NCI-H748 treated with DMSO at 0.1 percent for 48 hours (cell line): Measurements from ENCODE around the gene KRT33A.
"Not testable (repeated sequence)": the region's sequence is repeated elsewhere in the genome, so short reads cannot be mapped to it uniquely, and the experiment has no call there.

Experiments
- DNase-seq: peaks from one replicate; lab custom pipeline; 2025; lab: John Stamatoyannopoulos, UW

KRT33A gene

DNA sequence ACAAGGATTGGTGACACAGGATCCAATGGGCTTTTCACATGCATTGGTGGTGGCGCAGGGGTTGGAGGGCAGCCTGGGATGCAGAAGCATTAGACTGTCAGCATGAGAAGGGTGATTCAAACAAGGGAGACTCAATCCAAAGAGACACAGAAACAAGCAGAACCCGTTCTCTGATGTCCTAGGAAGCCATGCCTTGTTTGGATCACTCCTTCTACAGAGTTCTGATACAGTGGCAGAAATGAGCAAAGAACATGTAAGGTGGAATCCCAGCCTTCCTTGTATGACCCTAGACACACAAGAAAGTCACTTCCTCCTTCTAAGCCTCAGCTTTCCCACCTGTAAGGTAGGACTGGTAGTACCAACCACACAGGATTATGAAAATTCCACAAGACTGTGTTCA lies 13.3 kb upstream of the KRT33A start:
- no peak for DNase-seq

DNA sequence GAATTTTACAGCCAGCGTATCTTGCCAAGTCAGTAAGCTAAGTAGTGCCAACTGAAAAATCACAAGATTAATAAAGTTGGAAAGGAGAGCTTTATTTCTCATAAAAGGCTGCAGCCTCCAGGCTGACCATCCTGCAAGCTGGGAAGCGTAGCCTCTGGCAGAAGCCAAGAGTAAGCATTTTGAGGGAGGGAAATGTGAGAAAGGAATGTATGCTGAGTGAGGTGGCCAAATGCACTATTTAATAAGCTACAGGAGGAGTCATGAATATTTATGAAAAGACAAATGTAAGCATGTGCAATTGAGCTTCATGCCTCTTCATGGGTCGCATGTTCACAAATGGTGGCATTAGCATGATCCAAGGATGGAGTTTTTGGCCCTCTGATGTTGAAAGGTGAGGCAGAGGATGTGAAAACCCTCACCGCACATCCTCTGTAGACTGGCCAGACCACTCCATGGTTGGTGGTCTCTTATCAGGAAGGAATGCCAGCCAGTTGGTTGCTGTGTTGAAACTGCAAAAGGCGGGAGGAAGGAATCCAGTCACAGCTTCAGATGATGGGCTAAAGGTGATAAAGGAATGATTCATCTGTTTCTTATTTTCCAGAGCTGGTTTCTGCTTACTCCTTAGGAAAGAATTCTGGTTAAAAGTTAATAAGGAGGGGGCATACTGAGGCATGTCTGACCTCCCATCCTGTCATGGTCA lies 9.8 kb upstream of the KRT33A start:
- DNase-seq = no peak

DNA sequence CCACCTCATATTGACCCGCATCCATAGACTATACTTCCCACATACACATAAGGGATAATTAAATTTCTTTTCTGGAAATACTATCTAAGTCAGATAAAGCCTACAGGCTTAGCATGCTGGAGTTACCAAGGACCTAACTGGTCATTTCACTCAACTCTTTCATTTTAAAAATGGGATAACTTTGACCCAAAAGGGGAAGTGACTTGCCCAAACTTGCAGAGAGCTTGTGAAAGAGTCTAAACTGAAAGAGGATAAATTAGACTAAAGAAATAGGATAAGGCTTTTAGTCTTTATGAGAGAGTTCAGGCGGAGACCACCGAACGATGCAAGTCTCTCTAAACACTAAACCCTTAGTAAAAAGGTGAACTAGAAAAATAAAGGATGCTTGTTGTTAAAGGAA lies 3.9 kb upstream of the KRT33A start:
- DNase-seq = no peak

DNA sequence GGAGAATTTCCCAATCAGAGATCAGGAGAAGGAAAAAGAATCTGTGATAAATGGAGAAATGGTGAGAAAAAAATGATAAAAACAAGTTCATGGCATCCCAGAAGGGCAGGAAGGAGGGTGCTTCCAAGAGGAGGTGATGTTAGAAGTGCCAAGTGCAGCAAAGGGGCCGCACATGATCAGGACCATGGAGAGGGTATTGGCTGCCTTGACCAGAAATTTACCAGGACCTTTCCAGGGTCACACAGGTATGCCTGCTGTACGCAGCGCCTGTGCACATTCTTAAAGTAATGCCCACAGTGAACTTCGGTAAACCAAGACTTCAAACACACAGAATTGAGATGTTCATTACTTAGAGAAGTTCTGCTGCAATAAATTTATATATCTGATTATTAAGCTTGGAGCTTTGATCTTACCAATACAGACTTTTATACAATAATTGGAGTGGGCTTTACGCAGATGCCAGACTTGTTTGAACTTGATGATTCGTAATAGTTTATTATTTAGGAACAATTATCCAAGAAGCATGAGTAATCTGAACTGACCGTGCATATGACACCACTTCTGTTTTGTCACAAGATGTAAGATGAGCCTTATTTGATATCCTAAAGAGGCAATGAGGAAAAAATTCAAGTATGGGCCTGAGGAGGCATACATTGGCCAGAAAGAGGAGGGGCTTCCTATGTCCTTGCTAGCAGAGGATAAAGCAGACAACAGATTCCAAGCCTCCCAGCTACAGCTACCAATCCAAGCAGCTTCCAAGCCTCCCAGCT lies 2.2 kb upstream of the KRT33A start:
- no peak for DNase-seq

DNA sequence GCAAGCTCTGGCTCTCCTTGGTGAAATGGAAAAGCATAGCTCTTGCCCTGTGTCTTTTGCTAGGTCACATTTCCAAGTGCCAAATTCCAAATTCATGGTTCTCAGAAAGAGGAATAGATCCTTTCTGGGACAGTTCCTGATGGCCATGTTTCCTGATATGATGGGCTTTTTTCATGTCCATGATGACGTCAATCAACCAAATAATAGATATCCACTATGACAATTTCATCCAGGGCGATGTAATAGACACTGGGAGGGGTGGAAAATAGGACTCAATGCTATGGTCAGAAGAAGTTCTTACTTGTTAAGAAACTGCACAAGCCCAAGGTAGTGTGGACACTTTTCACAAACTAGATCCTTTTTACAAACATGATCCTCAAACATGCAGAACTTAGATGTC lies 549 bp upstream of the KRT33A start:
- DNase-seq = no peak

DNA sequence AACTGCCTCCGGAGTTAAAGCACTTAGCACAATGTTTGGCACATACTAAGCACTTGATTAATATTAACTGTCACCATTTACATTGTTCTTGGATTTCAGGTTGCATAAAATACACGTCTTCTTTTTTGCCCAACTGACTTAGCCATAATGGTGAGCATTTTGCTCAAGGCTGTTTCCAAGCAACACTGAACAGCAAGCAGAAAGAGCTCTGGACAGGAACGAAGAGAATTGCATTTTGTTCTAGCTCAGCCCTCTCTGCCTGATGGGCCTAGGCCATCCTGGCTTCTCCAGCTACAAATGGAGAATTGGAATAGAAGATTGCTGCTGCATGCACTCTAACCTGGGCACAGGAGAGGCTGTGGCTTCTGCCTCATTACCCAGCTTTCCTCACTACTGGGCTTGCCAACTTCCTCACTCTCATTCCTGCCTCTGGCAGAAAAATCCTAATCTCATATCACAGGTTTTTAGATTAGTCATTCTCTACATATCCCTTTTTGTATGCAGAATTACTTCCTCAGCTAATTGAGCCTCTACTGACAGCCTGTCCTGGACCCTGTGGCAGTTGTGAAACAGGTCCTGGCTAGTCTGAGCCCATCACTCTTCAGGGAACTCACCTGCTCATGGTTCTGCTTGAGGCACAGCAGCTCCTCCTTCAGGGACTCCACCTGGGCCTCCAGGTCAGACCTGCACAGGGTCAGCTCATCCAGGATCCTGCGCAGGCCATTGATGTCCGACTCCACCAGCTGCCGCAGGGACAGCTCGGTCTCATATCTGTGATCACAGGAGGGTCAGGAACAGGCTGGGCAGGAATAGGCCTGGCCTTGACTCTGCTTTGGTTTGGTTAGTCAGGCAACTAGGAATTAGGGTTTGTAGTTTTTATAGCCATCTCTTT lies 2.5 kb downstream of the KRT33A start:
- DNase-seq = no peak

DNA sequence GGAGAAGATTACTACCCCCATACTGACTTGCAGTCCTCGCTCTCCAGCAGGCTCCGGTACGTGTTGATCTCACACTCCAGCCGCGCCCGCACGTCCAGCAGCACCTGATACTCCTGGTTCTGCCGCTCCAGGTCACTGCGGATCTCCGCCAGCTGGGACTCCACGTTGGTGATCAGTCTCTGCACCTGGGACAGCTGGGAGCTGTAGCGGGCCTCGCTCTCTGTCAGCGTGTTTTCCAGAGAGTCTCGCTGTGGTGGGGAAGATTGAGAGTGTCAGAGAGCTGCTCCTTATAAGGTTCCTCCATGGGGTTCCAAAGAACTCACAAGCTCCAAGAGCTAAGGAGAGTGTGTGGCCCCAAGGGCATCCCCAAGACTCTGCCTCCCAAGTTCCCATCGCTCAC lies 4.2 kb downstream of the KRT33A start:
- not testable (repeated sequence) for DNase-seq

DNA sequence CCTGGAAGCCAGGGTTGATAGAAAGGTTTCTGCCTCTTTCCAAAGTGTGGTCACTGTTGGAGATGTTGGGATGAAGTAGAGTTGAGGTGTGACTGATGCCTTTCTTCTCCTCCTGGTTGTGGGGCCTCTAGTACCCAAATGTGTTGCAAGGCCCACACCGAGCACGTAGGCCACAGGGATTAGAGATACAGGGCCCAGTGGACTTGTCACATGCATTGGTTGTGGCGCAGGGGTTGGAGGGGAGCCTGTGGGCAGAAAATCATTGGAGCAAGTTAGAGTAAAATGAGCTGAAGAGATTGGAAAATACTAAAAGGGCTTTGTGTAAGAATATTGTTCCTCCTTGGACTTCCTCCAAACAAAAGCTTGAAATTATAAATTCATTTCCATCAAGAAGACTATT lies 4.6 kb downstream of the KRT33A start:
- DNase-seq = no peak

DNA sequence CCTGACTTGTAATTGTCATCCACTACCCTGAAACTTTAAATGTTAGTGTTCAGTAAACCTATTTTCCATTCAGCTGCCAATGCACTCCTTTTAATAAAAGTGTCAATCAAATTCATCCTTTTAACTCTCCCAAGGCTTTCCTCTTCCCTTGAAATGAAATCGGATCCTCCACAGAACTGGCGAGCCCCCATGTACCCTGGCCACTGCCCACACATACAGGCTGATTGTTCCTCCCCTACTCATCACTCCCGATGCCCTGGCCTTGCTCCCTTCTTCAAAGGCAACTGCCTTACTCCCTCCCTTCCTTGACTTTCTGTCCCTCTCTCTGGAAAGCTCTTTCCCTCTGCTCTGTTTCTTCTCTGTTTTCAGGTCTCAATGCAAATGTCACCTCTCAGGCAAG lies 7.6 kb downstream of the KRT33A start:
- no peak for DNase-seq

DNA sequence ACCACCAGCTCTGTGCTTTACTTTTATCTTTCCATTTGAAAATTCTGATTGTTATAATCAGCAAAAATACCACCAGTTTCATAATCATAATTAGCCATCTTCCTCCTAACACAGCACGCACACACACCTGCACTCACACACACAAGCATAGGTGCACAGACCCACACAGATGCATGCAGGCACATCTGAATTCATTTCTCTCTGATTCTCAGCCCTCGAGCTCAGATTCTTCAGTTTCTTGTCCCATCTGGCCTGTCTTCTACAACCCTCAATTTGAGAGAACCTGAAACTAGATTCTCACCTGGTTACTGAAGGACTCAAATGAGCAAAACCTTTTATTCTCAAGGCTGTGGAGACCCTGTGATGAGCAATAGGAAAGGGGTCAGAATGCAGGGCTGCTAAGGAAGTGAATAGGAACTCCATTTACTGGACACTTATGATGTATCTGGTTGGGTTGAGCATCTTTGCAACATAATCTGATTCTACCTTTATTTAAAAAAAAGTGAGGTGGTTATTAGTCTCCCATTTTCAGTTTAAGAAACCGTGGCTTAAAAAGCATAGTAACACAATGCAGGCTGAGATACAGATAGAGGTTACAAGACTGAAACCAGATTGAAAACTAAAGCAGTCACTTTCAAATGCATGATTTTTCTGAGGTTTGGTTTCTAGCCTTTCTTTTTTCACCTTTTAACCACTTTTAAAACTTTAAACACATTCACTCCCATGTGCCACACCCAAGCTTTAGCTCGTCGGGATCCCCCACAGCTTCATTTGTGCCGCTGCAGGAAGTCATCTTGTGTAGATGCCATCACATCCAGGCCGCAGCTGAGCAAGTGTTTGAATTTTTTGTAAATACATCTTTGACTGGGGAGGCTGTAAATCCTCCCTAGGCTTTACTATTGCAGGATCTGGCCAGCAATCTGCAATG lies 9.4 kb downstream of the KRT33A start:
- DNase-seq = no peak

DNA sequence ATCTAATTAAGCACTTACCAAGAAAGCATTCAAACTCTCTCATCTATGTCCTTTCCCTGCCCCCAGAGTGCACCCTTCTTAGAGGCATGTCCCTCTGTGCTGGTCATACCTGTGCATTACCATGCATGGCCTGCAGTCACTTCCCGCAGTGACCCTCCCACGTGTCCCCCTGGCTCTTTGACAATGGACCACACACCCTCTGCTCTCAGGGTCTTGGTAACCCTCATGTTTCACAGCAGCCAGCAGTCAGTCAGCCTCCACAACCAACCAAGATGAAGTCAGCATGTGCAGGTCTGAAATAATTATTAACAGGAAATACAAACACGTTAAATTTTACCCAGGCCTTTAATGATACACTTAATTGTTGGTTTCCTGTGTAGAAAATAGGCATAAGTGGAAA lies 10.1 kb downstream of the KRT33A start:
- DNase-seq = no peak

DNA sequence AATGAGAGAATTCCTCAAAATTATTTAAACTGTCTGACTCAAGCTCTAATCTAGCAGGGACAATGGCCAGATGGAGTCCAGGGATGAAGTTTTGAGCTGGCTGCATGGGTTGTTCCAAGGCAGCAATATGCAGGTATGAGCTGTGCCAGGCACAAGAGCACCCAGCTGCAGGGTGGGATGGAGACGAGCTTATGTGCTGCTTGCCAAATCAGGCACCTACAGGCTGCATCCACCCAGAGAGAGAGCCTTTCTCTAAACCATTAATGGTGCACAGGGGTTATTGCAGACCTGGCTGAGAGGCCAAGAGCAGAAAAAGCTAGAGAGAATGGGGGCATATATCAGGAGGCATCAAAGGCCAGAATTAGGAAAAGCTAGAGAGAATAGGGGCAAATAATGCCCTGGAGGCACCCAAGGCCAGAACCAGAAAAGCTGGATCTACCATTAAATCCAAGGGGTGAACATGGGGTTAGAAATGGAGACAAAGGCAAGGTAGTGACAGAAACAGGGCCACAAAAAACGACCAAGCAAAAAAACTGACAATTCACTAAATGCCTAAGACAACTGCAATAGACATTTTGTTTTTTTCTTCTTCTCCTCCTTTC lies 11.0 kb downstream of the KRT33A start:
- no peak for DNase-seq

DNA sequence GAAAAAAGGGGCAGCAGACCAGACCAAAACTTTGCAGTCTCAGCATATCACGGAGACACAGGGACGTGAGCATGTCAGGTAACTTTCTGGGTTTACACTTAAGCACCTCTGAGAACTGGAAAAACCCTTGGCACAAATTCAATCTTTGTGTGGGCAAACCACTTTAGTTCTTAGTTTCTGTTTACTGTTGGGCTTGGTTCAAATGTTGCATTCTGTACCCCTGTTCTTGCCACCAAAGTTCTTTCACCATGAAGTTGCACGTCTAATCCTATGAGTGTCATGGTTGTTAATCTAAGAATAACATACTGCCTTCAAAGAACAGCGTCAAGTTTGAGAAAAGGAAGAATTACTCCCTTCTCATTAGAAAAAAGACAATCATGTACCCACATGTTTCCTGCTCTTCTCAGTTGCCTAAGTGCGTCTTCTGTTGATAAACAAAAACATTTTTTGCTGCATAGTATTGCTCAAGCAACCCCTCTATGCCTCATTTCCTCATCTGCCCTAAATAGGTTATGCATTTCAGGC lies 11.6 kb downstream of the KRT33A start:
- no peak for DNase-seq

DNA sequence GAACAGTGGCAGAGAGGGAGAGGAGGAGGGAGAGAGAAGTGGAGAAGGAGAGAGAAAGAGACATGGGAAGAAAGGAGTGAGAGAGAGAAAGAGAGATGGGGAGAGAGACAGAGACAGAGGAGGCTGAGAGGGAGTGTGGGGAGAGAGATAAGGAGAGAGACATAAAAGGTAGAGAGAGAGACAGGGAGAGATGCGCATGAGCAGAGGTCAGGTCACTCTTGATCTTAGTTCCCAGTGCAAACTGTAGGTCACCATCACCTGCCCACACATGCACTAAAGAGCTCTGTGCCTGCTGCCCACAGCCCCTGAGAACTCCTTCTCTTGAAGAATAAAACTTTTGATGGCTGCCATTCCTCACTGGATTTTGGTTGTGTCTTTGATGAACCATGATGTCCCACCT lies 14.9 kb downstream of the KRT33A start:
- no peak for DNase-seq

DNA sequence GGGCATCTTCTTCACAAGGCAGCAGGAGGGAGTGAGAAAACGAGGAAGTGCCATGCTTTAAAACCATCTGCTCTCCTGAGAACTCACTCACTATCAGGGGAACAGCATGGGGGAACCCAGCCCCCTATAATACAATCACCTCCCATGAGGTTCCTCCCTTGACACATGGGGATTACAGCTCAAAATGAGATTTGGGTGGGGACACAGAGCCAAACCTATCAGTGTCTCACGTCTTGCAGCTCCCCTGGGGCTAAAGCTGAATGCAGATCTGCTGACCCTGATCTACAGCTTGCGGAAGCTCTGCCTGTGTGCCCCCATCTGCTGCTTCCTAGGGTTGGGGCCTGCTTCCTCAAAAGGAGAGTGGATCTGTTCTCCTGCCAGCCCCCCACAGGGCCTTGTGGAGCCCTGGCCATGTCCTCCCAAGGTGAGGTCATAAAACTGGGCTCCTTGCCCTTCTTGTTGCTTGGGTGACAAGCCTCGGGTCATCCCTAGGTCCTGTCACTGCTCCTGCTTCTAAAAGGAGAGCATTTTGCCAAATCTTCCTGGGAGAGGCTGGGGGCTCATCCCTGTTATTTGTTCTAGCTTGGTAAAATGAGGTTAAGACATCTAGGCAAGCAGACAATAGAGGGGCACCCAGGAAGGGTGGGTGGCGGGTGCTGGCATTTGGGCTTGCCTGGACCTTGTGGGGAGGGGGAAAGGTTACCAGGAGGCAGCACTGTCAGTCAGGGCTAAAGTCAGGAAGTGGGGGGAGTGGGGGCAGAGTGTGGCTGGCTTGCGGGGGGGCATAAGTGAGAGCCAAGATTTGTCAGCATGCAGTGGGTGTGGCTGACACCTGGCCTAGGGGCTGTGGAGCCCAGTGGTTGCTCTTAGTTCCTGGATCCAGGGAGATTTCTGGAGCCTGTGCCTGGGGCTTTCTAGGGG lies 16.0 kb downstream of the KRT33A start:
- no peak for DNase-seq

DNA sequence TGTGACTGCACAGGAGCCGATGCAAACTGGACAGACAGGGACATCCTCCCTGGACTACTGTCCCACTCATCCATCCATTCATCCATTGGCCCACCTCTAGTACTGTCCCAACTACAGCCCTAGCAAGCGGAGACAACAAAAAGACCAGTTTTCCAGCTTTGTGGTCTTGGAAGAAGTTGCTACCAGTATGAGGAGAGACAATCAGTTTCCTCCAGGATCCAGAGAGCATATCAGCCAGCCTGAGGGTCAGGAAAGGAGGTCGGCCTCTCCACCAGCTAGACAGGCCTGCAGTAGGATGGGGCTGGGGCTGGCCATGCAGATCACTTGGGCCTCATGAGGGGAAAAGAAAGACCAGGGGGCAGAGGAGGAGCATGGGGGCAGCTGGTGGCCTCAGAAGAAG lies 16.8 kb downstream of the KRT33A start:
- DNase-seq = no peak

DNA sequence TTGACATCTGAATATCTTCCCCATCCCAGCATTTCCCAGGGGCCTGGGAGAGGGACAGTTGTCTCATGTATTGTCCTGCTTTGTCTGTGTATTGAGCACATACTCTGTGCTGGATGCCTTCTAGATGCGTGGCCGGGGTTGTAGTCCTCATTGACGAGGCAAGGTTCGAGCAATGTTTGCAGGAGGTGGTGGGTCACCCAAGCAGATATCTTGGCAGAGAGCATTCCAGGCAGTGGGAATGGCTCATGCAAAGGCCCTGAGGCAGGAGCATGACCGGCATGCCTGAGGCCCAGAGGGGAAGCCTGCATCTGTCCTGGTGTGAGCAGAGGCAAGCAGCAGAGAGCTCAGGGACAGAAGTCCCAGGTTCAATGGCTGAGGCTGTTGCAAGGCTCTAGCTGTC lies 17.5 kb downstream of the KRT33A start:
- DNase-seq = no peak

DNA sequence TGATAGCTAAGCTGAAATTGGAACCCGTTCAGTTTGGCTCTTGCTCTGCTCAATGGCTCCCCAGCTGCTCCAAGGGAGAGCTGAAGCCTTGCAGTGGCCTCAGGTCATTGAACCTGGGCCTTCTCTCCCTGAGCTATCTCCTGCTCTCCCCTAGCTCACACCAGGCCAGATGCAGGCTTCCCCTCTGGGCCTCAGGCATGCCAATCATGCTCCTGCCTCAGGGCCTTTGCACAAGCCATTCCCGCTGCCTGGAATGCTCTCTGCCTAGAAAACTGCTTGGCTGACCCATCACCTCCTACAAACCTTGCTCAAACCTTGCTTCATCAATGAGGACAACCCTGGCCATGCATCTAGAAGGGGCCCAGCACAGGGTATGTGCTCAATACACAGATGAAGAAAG lies 18.4 kb downstream of the KRT33A start:
- DNase-seq = no peak

DNA sequence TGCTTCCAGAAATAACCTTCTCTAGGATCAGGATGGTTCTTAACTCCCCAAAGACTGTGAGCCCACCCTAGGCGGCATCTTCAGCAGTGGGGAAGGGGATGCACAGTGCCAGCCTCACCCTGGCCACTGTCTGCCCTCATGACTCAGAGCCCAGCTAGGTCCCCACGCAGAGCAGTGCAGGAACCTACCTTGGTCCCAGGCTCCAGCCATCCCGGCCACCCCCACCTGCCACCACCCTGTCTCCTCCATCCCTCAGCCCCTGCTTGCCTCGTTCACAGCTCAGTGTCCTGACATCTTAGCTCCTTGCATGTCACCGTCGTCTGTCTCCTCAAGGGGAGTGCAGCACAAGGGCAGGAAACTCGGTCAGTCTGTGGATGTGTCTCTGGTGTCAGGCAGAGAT lies 19.0 kb downstream of the KRT33A start:
- DNase-seq = no peak
